Vagina (tissue), 2 donors: ENCODE data around the gene ARHGAP6. TPM values are rescaled to one million over a fixed set of nuclear protein-coding genes. Genes with fewer than 3 reads are reported as not detected.
"Not testable (repeated sequence)": the region's sequence is repeated elsewhere in the genome, so short reads cannot be mapped to it uniquely, and the experiment has no call there.

Source experiments
- DNase-seq, 2 donors: peaks; one replicate each; pipeline ENCODE4 v3.0.0-alpha.2; 2017; ENCODE audit errors: extremely low spot score in 2 of 2
- H3K27ac ChIP-seq: fragments of 200-600 bp; sonication (generic); one replicate; pipeline ENCODE4 v1.5.1; 2019
- H3K27me3 ChIP-seq: fragments of 200-600 bp; sonication (generic); one replicate; pipeline ENCODE4 v1.5.1; 2019
- H3K36me3 ChIP-seq, 2 donors: fragments of 200-600 bp; sonication (generic); one replicate each; pipeline ENCODE4 v1.5.1; 2017 to 2019
- H3K4me1 ChIP-seq: fragments of 200-600 bp; sonication (generic); one replicate; pipeline ENCODE4 v1.5.1; 2019
- H3K4me3 ChIP-seq, 2 donors: fragments of 200-600 bp; sonication (generic); 1 replicate in 1 of 2; 2 replicates in 1 of 2; pipeline ENCODE4 v1.5.1; 2016 to 2019
- H3K9me3 ChIP-seq: fragments of 200-600 bp; sonication (generic); one replicate; pipeline ENCODE4 v1.5.1; 2019
- CTCF ChIP-seq, 3 experiments: fragments of 450-650 bp in 2 of 3; fragments of 200-600 bp in 1 of 3; sonication (generic) in 1 of 3; IDR thresholded peaks; one replicate each; pipeline ENCODE4 v1.5.1; 2017 to 2019; ENCODE audit warnings: antibody characterized with exemption in 3 of 3, mild to moderate bottlenecking in 2 of 3, moderate library complexity in 2 of 3
- POLR2A ChIP-seq, 2 donors: fragments of 450-650 bp; IDR thresholded peaks; one replicate each; pipeline ENCODE4 v1.6.1; 2017; ENCODE audit warnings: antibody characterized with exemption in 2 of 2, mild to moderate bottlenecking in 2 of 2, moderate library complexity in 2 of 2
- POLR2AphosphoS5 ChIP-seq, 2 donors: sonication (generic); formaldehyde crosslinking; IDR thresholded peaks; one replicate each; pipeline ENCODE4 v1.9.0; 2017; ENCODE audit warnings: antibody characterized with exemption in 2 of 2, mild to moderate bottlenecking in 2 of 2, low read depth in 1 of 2; ENCODE audit not compliant: insufficient read depth in 1 of 2
- intact Hi-C: fragments of 100-400 bp; cut with DNase I; formaldehyde crosslinking; loops from one replicate; pipeline ENCODE4 v1.15.1; 2023
- total RNA-seq: library from RNA; depleted of rRNA; stranded (reverse); fragments of >200 nt; gene quantifications from one replicate; pipeline ENCODE4 v1.2.3, GENCODE V29; 2016

The ARHGAP6 gene
- total RNA-seq, 1 donor from 2014 or later: 15.7 TPM

- Histone ChIP-seq H3K27ac (no peak overlapping the region), H3K36me3 (no peaks in the 10 kb centered on the region), H3K4me1 (no peaks in the 10 kb centered on the region), H3K9me3 (no peaks in the 10 kb centered on the region), H3K27me3 (no peaks in the 10 kb centered on the region), H3K4me3 (no peak overlapping the region)
- DNase-seq: no peak
- intact Hi-C loops: no loop called here
- TF ChIP-seq POLR2A (IDR thresholded peaks at IDR 0.05) (no peak), POLR2AphosphoS5 (IDR thresholded peaks at IDR 0.05; ENCODE audit: insufficient read depth in 1 of 2, low read depth in 1 of 2) (no peak), CTCF (IDR thresholded peaks at IDR 0.05) (no peak)
These were observed 76.1 kb downstream of the ARHGAP6 start for GRCh38 chrX:11589641-11590040.

GRCh38 chrX:11588097-11588496 is 77.6 kb downstream of the ARHGAP6 start:
- no peaks in the 10 kb centered on the region for H3K27me3 ChIP-seq
- no peak overlapping the region for H3K4me3 ChIP-seq
- H3K9me3 ChIP-seq: no peaks in the 10 kb centered on the region
- intact Hi-C loops: no loop called here
- H3K4me1 ChIP-seq: no peaks in the 10 kb centered on the region
- DNase-seq: no peak
- H3K27ac ChIP-seq: no peak overlapping the region
- no peaks in the 10 kb centered on the region for H3K36me3 ChIP-seq
- no peak for TF ChIP-seq POLR2AphosphoS5 (IDR thresholded peaks at IDR 0.05; ENCODE audit: insufficient read depth in 1 of 2, low read depth in 1 of 2)
- TF ChIP-seq CTCF (IDR thresholded peaks at IDR 0.05): no peak
- no peak for TF ChIP-seq POLR2A (IDR thresholded peaks at IDR 0.05)

- Histone ChIP-seq H3K27me3 (no peaks in the 10 kb centered on the region), H3K4me3 (no peak overlapping the region), H3K27ac (no peak overlapping the region), H3K4me1 (no peaks in the 10 kb centered on the region), H3K36me3 (no peaks in the 10 kb centered on the region), H3K9me3 (no peaks in the 10 kb centered on the region)
- intact Hi-C loops: no loop called here
- no peak for DNase-seq
- TF ChIP-seq POLR2AphosphoS5 (IDR thresholded peaks at IDR 0.05; ENCODE audit: insufficient read depth in 1 of 2, low read depth in 1 of 2): no peak
These were observed 80.5 kb downstream of the ARHGAP6 start for GRCh38 chrX:11585174-11585573.

GRCh38 chrX:11580789-11581188 is 84.9 kb downstream of the ARHGAP6 start:
- TF ChIP-seq CTCF (IDR thresholded peaks at IDR 0.05) (no peak), POLR2A (IDR thresholded peaks at IDR 0.05) (no peak), POLR2AphosphoS5 (IDR thresholded peaks at IDR 0.05; ENCODE audit: insufficient read depth in 1 of 2, low read depth in 1 of 2) (no peak)
- H3K9me3 ChIP-seq: no peaks in the 10 kb centered on the region
- no peak for DNase-seq
- no peaks in the 10 kb centered on the region for H3K36me3 ChIP-seq
- no peaks in the 10 kb centered on the region for H3K27me3 ChIP-seq
- H3K4me1 ChIP-seq: no peaks in the 10 kb centered on the region
- H3K4me3 ChIP-seq: no peak overlapping the region
- intact Hi-C loops: no loop called here
- H3K27ac ChIP-seq: no peak overlapping the region

- H3K9me3 ChIP-seq: no peaks in the 10 kb centered on the region
- no peaks in the 10 kb centered on the region for H3K27me3 ChIP-seq
- intact Hi-C loops: no loop called here
- H3K27ac ChIP-seq: no peak overlapping the region
- no peaks in the 10 kb centered on the region for H3K4me1 ChIP-seq
- H3K36me3 ChIP-seq: no peaks in the 10 kb centered on the region
- DNase-seq: no peak
- TF ChIP-seq POLR2A (IDR thresholded peaks at IDR 0.05) (no peak), CTCF (IDR thresholded peaks at IDR 0.05) (no peak), POLR2AphosphoS5 (IDR thresholded peaks at IDR 0.05; ENCODE audit: insufficient read depth in 1 of 2, low read depth in 1 of 2) (no peak)
- H3K4me3 ChIP-seq: no peak overlapping the region
These were observed 85.8 kb downstream of the ARHGAP6 start for GRCh38 chrX:11579636-11580600.

GRCh38 chrX:11578301-11578700 is 87.4 kb downstream of the ARHGAP6 start:
- intact Hi-C loops, H3K27me3 ChIP-seq, H3K36me3 ChIP-seq, H3K27ac ChIP-seq, H3K9me3 ChIP-seq, H3K4me1 ChIP-seq, DNase-seq, H3K4me3 ChIP-seq: not testable (repeated sequence)
